ENCODE results near the gene ID4. TPM values are rescaled to one million over a fixed set of nuclear protein-coding genes. Genes with fewer than 3 reads are reported as not detected.
"Not testable (repeated sequence)": the region's sequence is repeated elsewhere in the genome, so short reads cannot be mapped to it uniquely, and the experiment has no call there.

ID4 gene
- total RNA-seq, 1 donor from 2014 or later, result 115 TPM

DNA sequence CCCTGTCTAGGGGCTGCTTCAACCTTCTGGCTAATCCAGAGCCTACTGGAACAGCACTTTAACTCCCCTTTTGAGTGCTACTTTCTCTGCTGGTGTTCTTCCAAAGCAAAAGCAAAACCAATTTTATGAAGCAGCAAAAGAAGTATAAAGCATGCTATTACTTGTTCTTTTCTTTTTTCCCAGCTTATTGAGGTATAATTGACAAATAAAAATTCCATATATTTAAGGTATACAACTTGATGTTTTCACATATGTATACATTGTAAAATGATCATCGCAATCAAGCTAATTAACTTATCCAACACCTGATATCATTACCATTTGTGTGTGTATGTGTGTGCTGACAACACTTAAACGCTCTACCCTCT lies 14.9 kb downstream of the ID4 start:
- H3K36me3 Mint-ChIP-seq, result no peaks in the 10 kb centered on the region
- no peaks in the 10 kb centered on the region for H3K27me3 Mint-ChIP-seq (ENCODE audit: low read depth)
- DNase-seq (ENCODE audit: low spot score in 2 of 2, unreplicated experiment in 2 of 2), result no peak
- no peak overlapping the region for H3K4me3 Mint-ChIP-seq
- H3K27ac Mint-ChIP-seq, result no peak overlapping the region
- TF ChIP-seq, protein P1, sequence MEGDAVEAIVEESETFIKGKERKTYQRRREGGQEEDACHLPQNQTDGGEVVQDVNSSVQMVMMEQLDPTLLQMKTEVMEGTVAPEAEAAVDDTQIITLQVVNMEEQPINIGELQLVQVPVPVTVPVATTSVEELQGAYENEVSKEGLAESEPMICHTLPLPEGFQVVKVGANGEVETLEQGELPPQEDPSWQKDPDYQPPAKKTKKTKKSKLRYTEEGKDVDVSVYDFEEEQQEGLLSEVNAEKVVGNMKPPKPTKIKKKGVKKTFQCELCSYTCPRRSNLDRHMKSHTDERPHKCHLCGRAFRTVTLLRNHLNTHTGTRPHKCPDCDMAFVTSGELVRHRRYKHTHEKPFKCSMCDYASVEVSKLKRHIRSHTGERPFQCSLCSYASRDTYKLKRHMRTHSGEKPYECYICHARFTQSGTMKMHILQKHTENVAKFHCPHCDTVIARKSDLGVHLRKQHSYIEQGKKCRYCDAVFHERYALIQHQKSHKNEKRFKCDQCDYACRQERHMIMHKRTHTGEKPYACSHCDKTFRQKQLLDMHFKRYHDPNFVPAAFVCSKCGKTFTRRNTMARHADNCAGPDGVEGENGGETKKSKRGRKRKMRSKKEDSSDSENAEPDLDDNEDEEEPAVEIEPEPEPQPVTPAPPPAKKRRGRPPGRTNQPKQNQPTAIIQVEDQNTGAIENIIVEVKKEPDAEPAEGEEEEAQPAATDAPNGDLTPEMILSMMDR (IDR thresholded peaks at IDR 0.05; ENCODE audit: unreplicated experiment), result no peak
- H3K4me1 Mint-ChIP-seq, result peaks cover 33% of the 10 kb centered on the region
- H3K9me3 Mint-ChIP-seq, result no peaks in the 10 kb centered on the region

DNA sequence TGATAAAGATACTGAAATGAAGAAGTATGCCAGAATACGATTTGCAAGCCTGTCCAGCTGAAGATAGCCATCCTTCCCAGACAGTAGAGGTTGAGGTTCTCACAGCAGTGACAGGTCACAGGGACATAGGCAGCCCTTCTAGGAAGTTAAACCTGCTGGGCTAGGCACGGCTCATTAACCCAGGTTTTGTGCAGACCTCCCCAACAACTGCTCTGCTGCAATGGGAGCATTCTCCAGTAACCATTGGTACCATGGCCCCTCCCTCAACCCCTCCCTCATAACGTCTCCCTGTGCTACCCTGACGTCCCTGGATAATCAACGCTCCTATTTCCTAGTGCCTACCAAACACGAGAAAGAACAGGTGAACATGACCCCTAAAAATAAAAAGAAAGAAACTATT lies 15.8 kb downstream of the ID4 start:
- no peak for DNase-seq (ENCODE audit: low spot score in 2 of 2, unreplicated experiment in 2 of 2)
- no peaks in the 10 kb centered on the region for H3K36me3 Mint-ChIP-seq
- H3K27ac Mint-ChIP-seq, result no peak overlapping the region
- no peaks in the 10 kb centered on the region for H3K9me3 Mint-ChIP-seq
- no peak overlapping the region for H3K4me3 Mint-ChIP-seq
- peaks cover 33% of the 10 kb centered on the region for H3K4me1 Mint-ChIP-seq
- no peaks in the 10 kb centered on the region for H3K27me3 Mint-ChIP-seq (ENCODE audit: low read depth)
- TF ChIP-seq, protein P1 (IDR thresholded peaks at IDR 0.05; ENCODE audit: unreplicated experiment), result no peak

DNA sequence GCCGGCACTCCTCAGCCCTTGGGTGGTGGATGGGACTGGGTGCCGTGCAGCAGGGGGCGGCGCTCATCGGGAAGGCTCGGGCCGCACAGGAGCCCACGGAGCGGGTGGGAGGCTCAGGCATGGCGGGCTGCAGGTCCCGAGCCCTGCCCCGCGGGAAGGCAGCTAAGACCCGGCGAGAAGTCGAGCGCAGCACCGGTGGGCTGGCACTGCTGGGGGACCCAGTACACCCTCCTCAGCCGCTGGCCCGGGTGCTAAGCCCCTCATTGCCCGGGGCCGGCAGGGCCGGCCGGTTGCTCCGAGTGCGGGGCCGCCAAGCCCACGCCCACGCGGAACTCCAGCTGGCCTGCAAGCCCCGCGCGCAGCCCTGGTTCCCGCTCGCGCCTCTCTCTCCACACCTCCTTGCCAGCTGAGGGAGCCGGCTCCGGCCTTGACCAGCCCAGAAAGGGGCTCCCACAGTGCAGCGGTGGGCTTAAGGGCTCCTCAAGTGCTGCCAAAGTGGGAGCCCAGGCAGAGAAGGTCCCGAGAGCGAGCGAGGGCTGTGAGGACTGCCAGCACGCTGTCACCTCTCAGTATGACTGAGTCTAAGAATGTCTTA lies 17.3 kb downstream of the ID4 start:
- H3K36me3 Mint-ChIP-seq; H3K9me3 Mint-ChIP-seq; H3K27me3 Mint-ChIP-seq (ENCODE audit: low read depth); H3K4me3 Mint-ChIP-seq; DNase-seq (ENCODE audit: low spot score in 2 of 2, unreplicated experiment in 2 of 2); H3K27ac Mint-ChIP-seq: not testable (repeated sequence)
- H3K4me1 Mint-ChIP-seq, result peaks cover 23% of the 10 kb centered on the region

DNA sequence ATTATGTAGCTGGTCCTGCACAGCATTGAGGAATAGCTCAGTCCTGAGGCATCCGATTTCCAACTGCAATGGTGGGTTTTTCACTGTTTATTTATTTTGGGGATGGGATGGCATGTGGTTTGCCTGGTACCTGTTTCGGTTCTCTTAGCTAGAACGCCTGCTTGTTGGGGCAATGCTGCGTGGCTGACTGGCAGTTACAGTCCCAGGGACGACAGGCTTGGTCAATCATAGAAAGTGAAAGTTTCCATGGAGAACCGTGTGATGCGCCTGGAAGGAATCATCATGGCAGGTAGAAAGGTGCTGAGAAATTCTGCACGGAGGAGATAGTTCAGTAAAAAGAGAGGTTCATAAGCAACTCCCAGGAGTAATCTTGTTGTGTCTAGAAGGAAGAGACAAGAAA lies 18.4 kb downstream of the ID4 start:
- H3K36me3 Mint-ChIP-seq, result no peaks in the 10 kb centered on the region
- TF ChIP-seq, protein P1 (IDR thresholded peaks at IDR 0.05; ENCODE audit: unreplicated experiment), result no peak
- no peak overlapping the region for H3K4me3 Mint-ChIP-seq
- H3K9me3 Mint-ChIP-seq, result no peaks in the 10 kb centered on the region
- H3K4me1 Mint-ChIP-seq, result peaks cover 20% of the 10 kb centered on the region
- no peaks in the 10 kb centered on the region for H3K27me3 Mint-ChIP-seq (ENCODE audit: low read depth)
- no peak for DNase-seq (ENCODE audit: low spot score in 2 of 2, unreplicated experiment in 2 of 2)
- H3K27ac Mint-ChIP-seq, result no peak overlapping the region

DNA sequence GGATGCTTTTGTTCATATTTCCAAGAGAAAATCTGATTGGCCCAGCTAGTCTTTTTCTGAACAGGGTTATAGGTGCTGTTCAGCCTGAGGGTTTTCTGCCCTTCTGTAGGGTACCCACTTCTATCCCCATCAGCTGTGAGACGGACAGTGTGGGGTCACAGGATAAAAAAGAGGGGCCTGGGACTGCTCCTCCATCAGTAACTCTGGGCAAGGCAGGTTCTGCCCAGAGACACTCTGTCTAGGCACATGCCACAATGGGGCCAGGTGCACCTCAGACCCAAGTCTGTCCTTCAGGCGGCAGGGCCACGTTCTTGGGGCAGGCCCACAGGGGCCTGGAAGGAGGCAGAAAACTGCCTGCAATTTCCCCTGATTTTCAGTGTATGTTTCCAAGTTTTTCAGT lies 20.0 kb downstream of the ID4 start:
- Mint-ChIP-seq H3K4me3 (no peak overlapping the region), H3K27ac (no peak overlapping the region), H3K27me3 (ENCODE audit: low read depth) (no peaks in the 10 kb centered on the region), H3K36me3 (no peaks in the 10 kb centered on the region), H3K4me1 (peaks cover 10% of the 10 kb centered on the region), H3K9me3 (no peaks in the 10 kb centered on the region)
- no peak for DNase-seq (ENCODE audit: low spot score in 2 of 2, unreplicated experiment in 2 of 2)
- TF ChIP-seq, protein P1 (IDR thresholded peaks at IDR 0.05; ENCODE audit: unreplicated experiment), result no peak

DNA sequence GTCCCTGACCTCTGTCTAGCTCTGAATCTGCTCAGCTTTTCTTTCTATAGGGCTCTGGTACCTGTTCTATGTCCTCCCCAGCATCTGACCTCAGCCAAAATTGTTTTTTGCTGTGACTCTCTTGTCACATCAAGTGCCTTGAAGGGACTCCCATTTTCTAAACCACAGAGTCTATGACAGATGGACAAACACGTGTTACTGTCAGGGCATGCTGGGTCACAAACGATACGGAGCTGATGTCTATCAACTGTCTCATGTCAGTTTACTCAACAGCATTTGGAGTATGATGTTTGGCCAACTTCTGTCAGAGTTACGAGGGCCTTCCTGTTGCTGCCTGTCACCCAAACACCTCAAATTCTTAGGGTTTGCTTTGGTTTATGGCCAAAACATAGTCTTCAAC lies 20.5 kb downstream of the ID4 start:
- H3K27ac Mint-ChIP-seq, result no peak overlapping the region
- H3K9me3 Mint-ChIP-seq, result no peaks in the 10 kb centered on the region
- TF ChIP-seq, protein P1 (IDR thresholded peaks at IDR 0.05; ENCODE audit: unreplicated experiment), result no peak
- H3K4me3 Mint-ChIP-seq, result no peak overlapping the region
- H3K27me3 Mint-ChIP-seq (ENCODE audit: low read depth), result no peaks in the 10 kb centered on the region
- DNase-seq (ENCODE audit: low spot score in 2 of 2, unreplicated experiment in 2 of 2), result no peak
- no peaks in the 10 kb centered on the region for H3K36me3 Mint-ChIP-seq
- peaks cover 10% of the 10 kb centered on the region for H3K4me1 Mint-ChIP-seq

Data from mesothelial cell of epicardium (in vitro differentiated cells).